Endothelial cell of umbilical vein (primary cell): ENCODE results near the gene ANGEL2. TPM values are rescaled to one million over a fixed set of nuclear protein-coding genes. Genes with fewer than 3 reads are reported as not detected.

ENCODE experiments used
- BruUV-seq: library from RNA; stranded (reverse); fragments of 400-500 nt; replicated peaks from 2 replicates; lab custom pipeline; 2021; lab: Mats Ljungman, UMichigan
- CTCF ChIA-PET: fragments of 300-600, 350-600 bp; sonication (Branson Sonifier 250); formaldehyde crosslinking; loops from one replicate; lab custom pipeline; 2021; ENCODE audit warnings: antibody characterized with exemption, inconsistent platforms; lab: Charles Lee
- POLR2A ChIA-PET: fragments of 300-600, 350-600 bp; sonication (Branson Sonifier 250); formaldehyde crosslinking; loops from one replicate; lab custom pipeline; 2021; ENCODE audit warnings: antibody characterized with exemption, inconsistent platforms; lab: Charles Lee
- DNase-seq: peaks from one replicate; pipeline ENCODE4 v3.0.0-alpha.2; 2011; ENCODE audit warnings: low read depth, low spot score
- FAIRE-seq: peaks from 2 replicates; lab custom pipeline; 2011; peaks lifted over from hg19 to GRCh38; lab: Jason Lieb, UNC
- H2AFZ ChIP-seq: 2 replicates; pipeline ENCODE4 v1.6.0; 2012; ENCODE audit warnings: low read depth, low read length, control low read depth, inconsistent platforms
- H3K27ac ChIP-seq: 2 replicates; pipeline ENCODE4 v1.5.1; 2011; ENCODE audit warnings: low read depth, mild to moderate bottlenecking, control low read depth, low read length, moderate library complexity; ENCODE audit not compliant: insufficient read depth
- H3K27me3 ChIP-seq, 2 experiments: 2 replicates each; pipeline versions ENCODE4 v1.6.0 to v1.6.1; 2011; ENCODE audit warnings: low read length in 2 of 2, mixed read lengths in 1 of 2; ENCODE audit not compliant: control insufficient read depth in 2 of 2, insufficient read depth in 2 of 2
- H3K36me3 ChIP-seq, 2 experiments: 2 replicates in 1 of 2; 3 replicates in 1 of 2; pipeline ENCODE4 v1.5.1; 2011; ENCODE audit warnings: low read length in 2 of 2, mild to moderate bottlenecking in 1 of 2, moderate library complexity in 1 of 2; ENCODE audit not compliant: control insufficient read depth in 2 of 2, insufficient read depth in 2 of 2; ENCODE audit errors: extremely low read depth in 1 of 2
- H3K4me1 ChIP-seq: 3 replicates; pipeline ENCODE4 v1.5.1; 2011; ENCODE audit warnings: mild to moderate bottlenecking, low read length; ENCODE audit not compliant: control insufficient read depth, insufficient read depth; ENCODE audit errors: extremely low read depth
- H3K4me2 ChIP-seq: 2 replicates; pipeline ENCODE4 v1.6.1; 2011; ENCODE audit warnings: low read length, control low read depth, mixed read lengths; ENCODE audit not compliant: insufficient read depth
- H3K4me3 ChIP-seq, 3 experiments: fragments of 200-600 bp in 1 of 3; sonication (generic), shearing (Covaris generic) in 1 of 3; replicated peaks in 1 of 3; 2 replicates each; pipeline ENCODE4 v1.5.1; 2011 to 2016; ENCODE audit warnings: control low read depth in 3 of 3, low read length in 3 of 3, mild to moderate bottlenecking in 2 of 3, inconsistent platforms in 1 of 3, low read depth in 1 of 3, moderate library complexity in 1 of 3; ENCODE audit not compliant: insufficient read depth in 1 of 3
- H3K79me2 ChIP-seq: 2 replicates; pipeline ENCODE4 v1.6.0; 2012; ENCODE audit warnings: low read length, inconsistent platforms; ENCODE audit not compliant: control insufficient read depth, insufficient read depth
- H3K9ac ChIP-seq: replicated peaks from 2 replicates; pipeline ENCODE3; 2011; ENCODE audit warnings: low read length, control low read depth; ENCODE audit not compliant: insufficient read depth; ENCODE audit errors: extremely low read depth
- H3K9me1 ChIP-seq: replicated peaks from 3 replicates; pipeline ENCODE4 v1.6.0; 2011; ENCODE audit warnings: mild to moderate bottlenecking, low read length; ENCODE audit not compliant: control insufficient read depth, insufficient read depth; ENCODE audit errors: extremely low read depth
- H3K9me3 ChIP-seq: replicated peaks from 2 replicates; pipeline ENCODE4 v1.5.1; 2012; ENCODE audit warnings: low read length, inconsistent platforms; ENCODE audit not compliant: control insufficient read depth, insufficient read depth
- H4K20me1 ChIP-seq: replicated peaks from 2 replicates; pipeline ENCODE3; 2011; ENCODE audit warnings: mild to moderate bottlenecking, low read length; ENCODE audit not compliant: control insufficient read depth, insufficient read depth; ENCODE audit errors: extremely low read depth
- CTCF ChIP-seq, 2 donors: IDR thresholded peaks; 1 replicate in 1 of 2; 2 replicates in 1 of 2; pipeline ENCODE4 v1.5.1; 2011; ENCODE audit warnings: low read length in 2 of 2, mild to moderate bottlenecking in 2 of 2, moderate library complexity in 2 of 2, control low read depth in 1 of 2, inconsistent platforms in 1 of 2, low read depth in 1 of 2; ENCODE audit not compliant: insufficient read depth in 1 of 2; ENCODE audit errors: extremely low read depth in 1 of 2
- EZH2 ChIP-seq: IDR thresholded peaks from 2 replicates; pipeline ENCODE4 v1.6.1; 2012; ENCODE audit warnings: borderline replicate concordance, low read depth, mild to moderate bottlenecking, moderate library complexity, low read length, inconsistent platforms; ENCODE audit not compliant: severe bottlenecking
- FOS ChIP-seq: IDR thresholded peaks from 2 replicates; pipeline ENCODE4 v1.6.1; 2011; ENCODE audit warnings: mild to moderate bottlenecking, low read length, moderate library complexity, borderline replicate concordance; ENCODE audit not compliant: insufficient read depth
- GATA2 ChIP-seq: IDR thresholded peaks from 2 replicates; pipeline ENCODE4 v1.7.0; 2011; ENCODE audit warnings: low read depth, mild to moderate bottlenecking, moderate library complexity, mixed read lengths, low read length; ENCODE audit not compliant: insufficient read length, insufficient read depth
- JUN ChIP-seq: IDR thresholded peaks from 2 replicates; pipeline ENCODE4 v1.6.1; 2011; ENCODE audit warnings: borderline replicate concordance, low read depth; ENCODE audit not compliant: insufficient read length, insufficient read depth
- MYC ChIP-seq: IDR thresholded peaks from one replicate; pipeline ENCODE4 v1.6.1; 2011; ENCODE audit warnings: mild to moderate bottlenecking, low read depth, low read length
- POLR2A ChIP-seq: IDR thresholded peaks from 2 replicates; pipeline ENCODE4 v1.6.1; 2012; ENCODE audit warnings: low read depth, mild to moderate bottlenecking, control low read depth, low read length
- POLR2AphosphoS5 ChIP-seq: IDR thresholded peaks from 2 replicates; pipeline ENCODE4 v1.6.1; 2012; ENCODE audit warnings: low read depth, mild to moderate bottlenecking, control low read depth, low read length, moderate library complexity; ENCODE audit not compliant: insufficient read depth
- dilution Hi-C: fragments of 300-500 bp; cut with MboI; formaldehyde crosslinking; loops from one replicate; pipeline ENCODE4 v1.15.0; 2019; ENCODE audit warnings: low sequenced_read_pairs; ENCODE audit not compliant: extremely low pct_ligation_motif_present
- intact Hi-C: fragments of 100-400 bp; cut with micrococcal nuclease; formaldehyde crosslinking; loops from one replicate; pipeline ENCODE4 v1.10.0; 2022
- polyA plus RNA-seq, 4 experiments: library from polyadenylated mRNA; depleted of rRNA in 3 of 4; stranded (reverse) in 3 of 4; unstranded in 1 of 4; fragments of >200 nt; gene quantifications; 2 replicates each; pipeline versions ENCODE4 v1.2.1 to v1.2.3, GENCODE V29; 2011 to 2012; ENCODE audit warnings: missing spikeins in 1 of 4
- total RNA-seq: library from RNA; stranded (reverse); gene quantifications from 2 replicates; pipeline ENCODE4 v1.2.3, GENCODE V29; 2021

The ANGEL2 gene
- total and polyA plus RNA-seq, 2 donors (not counting 3 experiments of a cell fraction or from before 2014, with no cell fraction given) = 11.9 to 39.1 TPM

DNA sequence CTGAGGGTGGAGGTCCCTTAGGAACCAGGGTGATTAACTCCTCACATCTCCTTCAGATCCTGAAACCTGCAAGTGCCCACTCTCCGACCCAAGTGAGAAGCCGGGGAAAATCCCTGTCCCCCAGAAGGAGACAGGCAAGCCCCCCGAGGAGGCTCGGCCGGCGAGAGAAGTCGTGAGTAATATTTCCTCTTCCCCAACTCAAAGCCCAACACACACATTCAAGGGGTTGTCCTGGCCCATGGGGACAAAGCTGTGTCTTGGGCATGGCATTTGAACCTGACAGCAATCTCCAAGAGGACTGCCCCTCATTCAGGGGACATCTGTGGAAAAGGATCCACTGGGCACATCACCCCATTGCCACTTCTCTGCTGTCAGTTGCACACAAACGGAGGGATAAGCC lies 41.8 kb downstream of the ANGEL2 start:
- Histone ChIP-seq H3K9me3 (no peaks in the 10 kb centered on the region), H3K4me3 (no peak overlapping the region), H3K79me2 (no peaks in the 10 kb centered on the region), H3K4me2 (no peak overlapping the region), H3K9me1 (no peaks in the 10 kb centered on the region), H3K36me3 (no peaks in the 10 kb centered on the region), H3K27me3 (no peaks in the 10 kb centered on the region), H3K27ac (no peak overlapping the region), H4K20me1 (no peaks in the 10 kb centered on the region), H3K4me1 (no peaks in the 10 kb centered on the region), H2AFZ (no peak overlapping the region), H3K9ac (no peak overlapping the region)
- no peak for FAIRE-seq
- intact Hi-C loops = no loop called here
- dilution Hi-C loops = no loop called here
- TF ChIP-seq MYC = no peak
- TF ChIP-seq POLR2A = no peak
- TF ChIP-seq FOS = no peak
- no peak for TF ChIP-seq GATA2
- TF ChIP-seq EZH2 = no peak
- TF ChIP-seq CTCF (IDR thresholded peaks at IDR 0.05; ENCODE audit: extremely low read depth in 1 of 2, insufficient read depth in 1 of 2, low read depth in 1 of 2, low read length in 2 of 2) = no peak
- no peak for TF ChIP-seq POLR2AphosphoS5
- no peak for TF ChIP-seq JUN
- POLR2A ChIA-PET = no interaction called here
- DNase-seq = no peak
- BruUV-seq = no TSS peak
- CTCF ChIA-PET = no interaction called here
